NT2/D1 (cell line): Measurements from ENCODE around the gene ZNF396.

Source experiments
- SUZ12 ChIP-seq: IDR thresholded peaks from 2 replicates; pipeline ENCODE4 v1.6.1; 2011; ENCODE audit not compliant: insufficient read length, insufficient read depth; ENCODE audit errors: extremely low read depth
- YY1 ChIP-seq: IDR thresholded peaks from 2 replicates; pipeline ENCODE4 v1.6.1; 2011; ENCODE audit not compliant: insufficient read length, insufficient read depth
- ZNF274 ChIP-seq: IDR thresholded peaks from 2 replicates; pipeline ENCODE4 v1.6.1; 2011; ENCODE audit warnings: mild to moderate bottlenecking, low read depth, low read length

DNA sequence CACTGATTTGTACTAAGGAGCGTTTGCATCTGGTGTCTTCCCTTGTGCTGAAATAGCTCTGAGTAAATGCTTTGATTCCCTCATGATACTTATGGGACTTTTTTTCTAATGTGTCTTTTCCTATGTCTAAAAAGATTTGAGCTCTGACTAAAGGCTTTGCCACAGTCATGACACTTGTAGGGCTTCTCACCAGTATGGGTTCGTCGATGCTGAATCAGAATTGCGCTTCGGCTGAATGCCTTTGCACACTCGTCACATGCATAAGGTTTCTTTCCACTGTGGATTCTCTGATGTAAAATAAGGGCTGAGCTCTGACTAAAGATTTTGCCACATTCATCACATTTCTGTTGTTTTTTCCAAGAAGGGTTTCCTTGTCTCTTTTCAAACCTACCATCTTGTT is 8.0 kb downstream of the ZNF396 start:
- TF ChIP-seq YY1: no peak
- no peak for TF ChIP-seq ZNF274
- no peak for TF ChIP-seq SUZ12
